GM12878 (cell line): ENCODE measurements around the gene STXBP4. TPM values are rescaled to one million over a fixed set of nuclear protein-coding genes. Genes with fewer than 3 reads are reported as not detected.

Experiments used
- ATAC-seq: fragments of 200-7000 bp; cut with Tn5 transposase; 3 replicates; pipeline ENCODE4 v1.9.1; 2020; ENCODE audit warnings: mild to moderate bottlenecking, moderate library complexity
- BruUV-seq: library from RNA; stranded (reverse); fragments of 400-500 nt; replicated peaks from 2 replicates; lab custom pipeline; 2021; lab: Mats Ljungman, UMichigan
- CTCF ChIA-PET: fragments of 300-600 bp; sonication (Branson Sonifier 250); formaldehyde crosslinking; extraction: SDS; loops from one replicate; lab custom pipeline; 2021; ENCODE audit warnings: inconsistent platforms; lab: Yijun Ruan, JAX
- POLR2A ChIA-PET: fragments of 350-600 bp; formaldehyde crosslinking; extraction: SDS; loops from one replicate; lab custom pipeline; 2021; ENCODE audit warnings: inconsistent platforms; lab: Charles Lee
- RAD21 ChIA-PET: fragments of 300-600 bp; sonication (Branson Sonifier 250); formaldehyde crosslinking; loops from one replicate; lab custom pipeline; 2023; ENCODE audit warnings: antibody characterized with exemption; ENCODE audit not compliant: unreplicated experiment; lab: Charles Lee
- SMC1A ChIA-PET: fragments of 300-600 bp; sonication (Branson Sonifier 250); formaldehyde crosslinking; loops from one replicate; lab custom pipeline; 2023; ENCODE audit not compliant: unreplicated experiment, uncharacterized antibody; lab: Charles Lee
- DNase-seq: peaks from one replicate; pipeline ENCODE4 v3.0.0-alpha.2; 2011; ENCODE audit warnings: low read depth, low spot score
- FAIRE-seq: peaks from 3 replicates; lab custom pipeline; 2011; peaks lifted over from hg19 to GRCh38; lab: Jason Lieb, UNC
- H2AFZ ChIP-seq: 2 replicates; pipeline ENCODE4 v1.6.0; 2011; ENCODE audit warnings: low read depth, low read length, control low read depth; ENCODE audit not compliant: control insufficient read depth
- H3K27ac ChIP-seq: 2 replicates; pipeline ENCODE4 v1.5.1; 2011; ENCODE audit warnings: control low read depth; ENCODE audit not compliant: control insufficient read depth, insufficient read depth
- H3K27me3 ChIP-seq, 2 experiments: replicated peaks in 1 of 2; 2 replicates each; pipeline versions ENCODE4 v1.6.0 to v1.6.1; 2011; ENCODE audit warnings: low read length in 1 of 2; ENCODE audit not compliant: control insufficient read depth in 2 of 2, insufficient read depth in 2 of 2
- H3K36me3 ChIP-seq, 2 experiments: 2 replicates each; pipeline ENCODE4 v1.5.1; 2011; ENCODE audit warnings: low read length in 1 of 2; ENCODE audit not compliant: control insufficient read depth in 2 of 2, insufficient read depth in 2 of 2
- H3K4me1 ChIP-seq: 2 replicates; pipeline ENCODE4 v1.6.1; 2011; ENCODE audit warnings: mild to moderate bottlenecking, low read length, moderate library complexity, mixed read lengths; ENCODE audit not compliant: control insufficient read depth, insufficient read depth
- H3K4me2 ChIP-seq: 2 replicates; pipeline ENCODE4 v1.6.0; 2011; ENCODE audit warnings: control low read depth; ENCODE audit not compliant: control insufficient read depth, insufficient read depth
- H3K4me3 ChIP-seq: fragments of 200-600 bp; sonication (generic); 2 replicates; pipeline ENCODE4 v1.5.1; 2016
- H3K79me2 ChIP-seq: 2 replicates; pipeline ENCODE4 v1.6.0; 2011; ENCODE audit warnings: low read length; ENCODE audit not compliant: control insufficient read depth, insufficient read depth
- H3K9ac ChIP-seq: 2 replicates; pipeline ENCODE4 v1.8.0; 2011; ENCODE audit warnings: low read length, control low read depth, mixed read lengths; ENCODE audit not compliant: control insufficient read depth, insufficient read depth
- H3K9me3 ChIP-seq: replicated peaks from 3 replicates; pipeline ENCODE4 v1.5.1; 2011; ENCODE audit warnings: mild to moderate bottlenecking, low read length; ENCODE audit not compliant: control insufficient read depth, insufficient read depth
- H4K20me1 ChIP-seq: 2 replicates; pipeline ENCODE4 v1.6.0; 2011; ENCODE audit not compliant: control insufficient read depth, insufficient read depth
- BACH1 ChIP-seq: fragments of 450-650 bp; IDR thresholded peaks from 2 replicates; pipeline ENCODE4 v1.6.1; 2017; ENCODE audit warnings: mild to moderate bottlenecking, borderline replicate concordance
- JUND ChIP-seq: IDR thresholded peaks from 2 replicates; pipeline ENCODE4 v1.6.1; 2012; ENCODE audit warnings: low read depth, mild to moderate bottlenecking, low read length, improper control_type of control experiment, moderate library complexity
- MTA3 ChIP-seq: IDR thresholded peaks from 2 replicates; pipeline ENCODE4 v1.6.1; 2012; ENCODE audit warnings: low read length, inconsistent platforms, borderline replicate concordance
- NFXL1 ChIP-seq: fragments of 450-650 bp; IDR thresholded peaks from 2 replicates; pipeline ENCODE4 v1.6.1; 2017; ENCODE audit warnings: antibody characterized with exemption, mild to moderate bottlenecking, borderline replicate concordance
- PAX5 ChIP-seq: IDR thresholded peaks from 2 replicates; pipeline ENCODE4 v1.6.1; 2011; ENCODE audit warnings: low read depth, low read length, borderline replicate concordance
- RBBP5 ChIP-seq: fragments of 200-600 bp; sonication (generic); conservative IDR thresholded peaks from 2 replicates; pipeline ENCODE4 v1.6.1; 2016
- SP1 ChIP-seq: IDR thresholded peaks from one replicate; pipeline ENCODE4 v1.6.1; 2011; ENCODE audit warnings: low read depth, low read length
- YY1 ChIP-seq: IDR thresholded peaks from 2 replicates; pipeline ENCODE4 v1.6.1; 2011; ENCODE audit warnings: low read depth, mild to moderate bottlenecking, low read length
- ZNF384 ChIP-seq: IDR thresholded peaks from 2 replicates; pipeline ENCODE4 v1.6.1; 2012; ENCODE audit warnings: low read depth, mild to moderate bottlenecking, low read length, improper control_type of control experiment, borderline replicate concordance
- WGBS: methylation state at CpG from one replicate; pipeline ENCODE4 v1.1.6; 2016; ENCODE audit warnings: low lambda C conversion rate; ENCODE audit not compliant: insufficient replicate concordance, insufficient coverage; ENCODE audit errors: missing lambda C conversion rate; 5-methylcytosine and 5-hydroxymethylcytosine counted together
- in situ Hi-C: fragments of 300-500 bp; cut with MboI; formaldehyde crosslinking; loops from 9 replicates; pipeline ENCODE4 v1.14.3; 2018; ENCODE audit warnings: mixed read lengths
- intact Hi-C: fragments of 100-400 bp; cut with micrococcal nuclease; formaldehyde crosslinking; loops from one replicate; pipeline ENCODE4 v1.14.2; 2022; ENCODE audit not compliant: unreplicated experiment
- polyA plus RNA-seq, 11 experiments: library from polyadenylated mRNA; depleted of rRNA in 4 of 11; unstranded in 6 of 11; stranded (reverse) in 5 of 11; fragments of >200 nt; fragmentation: Nextera tagmentation in 4 of 11; fragmentation: Illumina TruSeq in 1 of 11; extraction: Ambion mirVana in 4 of 11; extraction: Trizol in 1 of 11; gene quantifications; 1 replicate in 1 of 11; 2 replicates in 10 of 11; pipeline versions ENCODE4 v1.2.1 to v1.2.3, GENCODE V29; 2011 to 2016; ENCODE audit warnings: inconsistent platforms in 2 of 11, missing spikeins in 2 of 11, low read depth in 1 of 11
- total RNA-seq, 4 experiments: library from RNA; depleted of rRNA in 3 of 4; stranded (reverse); fragments of >200 nt in 3 of 4; fragmentation: Illumina TruSeq in 1 of 4; extraction: Trizol in 1 of 4; gene quantifications; 2 replicates each; pipeline versions ENCODE4 v1.2.1 to v1.2.3, GENCODE V29; 2013 to 2021

The STXBP4 gene
- total and polyA plus RNA-seq, 10 of the 15 experiments (the other 5 are each of a cell fraction or from before 2014, with no cell fraction given) = 4.3 to 11.0 (median 6.7) TPM

DNA sequence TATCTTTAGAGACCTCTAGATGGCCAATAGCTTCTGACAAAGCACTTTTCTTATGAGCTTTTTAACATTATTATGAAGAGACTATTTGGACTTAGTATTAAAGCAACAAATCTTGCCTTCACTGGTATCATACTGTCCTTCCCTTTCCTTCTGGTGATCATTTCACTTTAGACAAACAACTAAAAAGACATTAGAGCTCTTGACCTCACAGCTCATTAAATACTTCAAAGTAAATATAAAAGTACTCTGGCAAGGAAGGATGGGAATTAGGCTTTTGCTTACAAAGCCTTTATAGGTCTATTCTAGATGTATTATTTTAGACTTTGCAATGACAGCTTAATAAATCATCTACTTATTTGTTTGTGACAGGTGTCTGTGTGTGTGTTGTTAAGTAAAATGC, 11.1 kb downstream of the STXBP4 start:
- H3K27ac ChIP-seq = no peak overlapping the region
- TF ChIP-seq JUND = no peak
- H3K9me3 ChIP-seq = peaks cover 3% of the 10 kb centered on the region; the same call in 2 of the 3 replicates
- ATAC-seq (no peak), FAIRE-seq (no peak), DNase-seq (no peak)
- no TSS peak for BruUV-seq
- ChIA-PET SMC1A (interaction anchor here (1.1 kb wide), 1 partner anchor 199 kb away, joined by 3 read pairs; no protein-coding TSS in a partner anchor), POLR2A (no interaction called here), RAD21 (interaction anchor here (0.6 kb wide), 1 partner anchor 1998 kb away, joined by 4 read pairs; the partner anchor contains the start of gene SCPEP1), CTCF (interaction anchor here (1.0 to 3.1 kb wide), 3 partner anchors 13 to 315 kb away, joined by 4 to 21 read pairs (median 5); no protein-coding TSS in a partner anchor)
- peaks cover 12% of the 10 kb centered on the region for H3K4me1 ChIP-seq
- no peaks in the 10 kb centered on the region for H3K36me3 ChIP-seq
- H3K27me3 ChIP-seq = no peaks in the 10 kb centered on the region
- H3K79me2 ChIP-seq = no peaks in the 10 kb centered on the region
- no peak overlapping the region for H2AFZ ChIP-seq
- intact Hi-C loops = no loop called here
- H3K4me2 ChIP-seq = no peak overlapping the region
- no peak overlapping the region for H3K4me3 ChIP-seq
- no peak overlapping the region for H3K9ac ChIP-seq
- in situ Hi-C loops = no loop called here
- H4K20me1 ChIP-seq = no peaks in the 10 kb centered on the region

DNA sequence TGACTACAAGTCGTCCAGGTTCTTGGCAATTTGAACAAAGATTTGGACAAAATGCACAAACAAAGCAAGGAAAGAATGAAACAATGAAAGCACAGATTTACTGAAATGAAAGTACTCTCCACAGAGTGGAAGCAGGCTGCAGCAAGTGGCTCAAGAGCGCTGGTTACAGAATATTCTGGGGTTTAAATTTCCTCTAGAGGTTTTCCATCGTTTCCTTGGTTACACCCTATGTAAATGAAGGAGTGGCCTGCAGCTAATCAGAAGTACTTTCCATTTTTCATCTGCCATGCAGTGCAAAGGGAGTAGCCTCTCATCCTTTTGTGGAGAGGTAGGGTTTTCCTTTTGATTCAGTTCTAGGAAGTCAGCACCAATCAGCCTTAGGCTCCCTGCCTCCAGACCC, 11.8 kb downstream of the STXBP4 start:
- H3K79me2 ChIP-seq = no peaks in the 10 kb centered on the region
- ATAC-seq (no peak), DNase-seq (no peak), FAIRE-seq (no peak)
- SMC1A ChIA-PET = interaction anchor here (0.9 kb wide), 1 partner anchor 13 kb away, joined by 3 read pairs; no protein-coding TSS in a partner anchor
- H3K9me3 ChIP-seq = peaks cover 3% of the 10 kb centered on the region; the same call in 2 of the 3 replicates
- POLR2A ChIA-PET = no interaction called here
- H3K4me2 ChIP-seq = no peak overlapping the region
- intact Hi-C loops (no loop called here), in situ Hi-C loops (no loop called here)
- RAD21 ChIA-PET = no interaction called here
- no peak overlapping the region for H2AFZ ChIP-seq
- BruUV-seq = no TSS peak
- H3K9ac ChIP-seq = no peak overlapping the region
- no peak overlapping the region for H3K27ac ChIP-seq
- WGBS = 55% methylated on average over 3 of the region's 3 CpGs
- peaks cover 12% of the 10 kb centered on the region for H3K4me1 ChIP-seq
- CTCF ChIA-PET = interaction anchor here (1.8 kb wide), 1 partner anchor 314 kb away, joined by 5 read pairs; no protein-coding TSS in a partner anchor
- no peaks in the 10 kb centered on the region for H3K36me3 ChIP-seq
- H3K27me3 ChIP-seq = no peaks in the 10 kb centered on the region
- no peak overlapping the region for H3K4me3 ChIP-seq
- H4K20me1 ChIP-seq = no peaks in the 10 kb centered on the region
- TF ChIP-seq MTA3 (no peak), ZNF384 (no peak), SP1 (no peak), NFXL1 (no peak), RBBP5 (no peak), PAX5 (no peak), BACH1 (no peak), YY1 (no peak)
